Calu3 (cell line): ENCODE results near the gene CLASP1. TPM values are rescaled to one million over a fixed set of nuclear protein-coding genes. Genes with fewer than 3 reads are reported as not detected.

ENCODE experiments used
- BruUV-seq: library from RNA; stranded (reverse); fragments of 400-500 nt; replicated peaks from 2 replicates; lab custom pipeline; 2021; lab: Mats Ljungman, UMichigan
- CTCF ChIA-PET: fragments of 300-600 bp; sonication (Branson Sonifier 250); formaldehyde crosslinking; loops from one replicate; lab custom pipeline; 2022; ENCODE audit warnings: antibody characterized with exemption; lab: Charles Lee
- DNase-seq: peaks from one replicate; pipeline ENCODE4 v3.0.0; 2022
- H3K27ac Mint-ChIP-seq: one replicate; pipeline ENCODE4 v1.8.0; 2022; ENCODE audit warnings: mixed read lengths; ENCODE audit not compliant: unreplicated experiment
- H3K27me3 Mint-ChIP-seq: one replicate; pipeline ENCODE4 v1.8.0; 2022; ENCODE audit warnings: mixed read lengths; ENCODE audit not compliant: unreplicated experiment
- H3K36me3 Mint-ChIP-seq: one replicate; pipeline ENCODE4 v1.8.0; 2022; ENCODE audit warnings: mild to moderate bottlenecking, moderate library complexity, mixed read lengths; ENCODE audit not compliant: insufficient read depth, unreplicated experiment
- H3K4me1 Mint-ChIP-seq: one replicate; pipeline ENCODE4 v1.8.0; 2022; ENCODE audit warnings: mild to moderate bottlenecking, low read depth, mixed read lengths; ENCODE audit not compliant: unreplicated experiment
- H3K4me3 Mint-ChIP-seq: one replicate; pipeline ENCODE4 v1.8.0; 2022; ENCODE audit warnings: mild to moderate bottlenecking, low read depth, moderate library complexity, mixed read lengths; ENCODE audit not compliant: unreplicated experiment
- H3K9me3 Mint-ChIP-seq: one replicate; pipeline ENCODE4 v1.8.0; 2022; ENCODE audit warnings: low read depth, mixed read lengths; ENCODE audit not compliant: unreplicated experiment
- CTCF ChIP-seq: fragments of 200-600 bp; IDR thresholded peaks from one replicate; pipeline ENCODE4 v1.8.0; 2022; ENCODE audit warnings: antibody characterized with exemption; ENCODE audit not compliant: unreplicated experiment
- intact Hi-C: fragments of 100-400 bp; cut with micrococcal nuclease; formaldehyde crosslinking; loops from one replicate; pipeline ENCODE4 v1.10.0; 2022; ENCODE audit not compliant: unreplicated experiment
- total RNA-seq: library from RNA; stranded (reverse); gene quantifications from 2 replicates; pipeline ENCODE4 v1.2.3, GENCODE V29; 2022

CLASP1 gene
- total RNA-seq, 1 experiment from 2014 or later: 59.7 TPM

GRCh38 chr2:121570667-121571055, 78.6 kb downstream of the CLASP1 start:
- H3K4me3 Mint-ChIP-seq: no peak overlapping the region
- DNase-seq: no peak
- CTCF ChIA-PET: no interaction called here
- TF ChIP-seq CTCF: no peak
- H3K36me3 Mint-ChIP-seq: peaks cover 17% of the 10 kb centered on the region
- H3K4me1 Mint-ChIP-seq: peaks cover 21% of the 10 kb centered on the region
- no TSS peak for BruUV-seq
- no peaks in the 10 kb centered on the region for H3K27me3 Mint-ChIP-seq
- intact Hi-C loops: no loop called here
- H3K9me3 Mint-ChIP-seq: no peaks in the 10 kb centered on the region
- no peak overlapping the region for H3K27ac Mint-ChIP-seq

- intact Hi-C loops: no loop called here
- Mint-ChIP-seq H3K9me3 (no peaks in the 10 kb centered on the region), H3K4me1 (peaks cover 21% of the 10 kb centered on the region), H3K27ac (no peak overlapping the region), H3K27me3 (no peaks in the 10 kb centered on the region), H3K36me3 (peaks cover 17% of the 10 kb centered on the region), H3K4me3 (no peak overlapping the region)
- no TSS peak for BruUV-seq
- DNase-seq: no peak
- no peak for TF ChIP-seq CTCF
- CTCF ChIA-PET: no interaction called here
Observed at GRCh38 chr2:121570036-121570666, 79.1 kb downstream of the CLASP1 start.

GRCh38 chr2:121567957-121568409, 81.3 kb downstream of the CLASP1 start:
- DNase-seq: peak; percentile 2
- H3K27ac Mint-ChIP-seq: no peak overlapping the region
- peaks cover 30% of the 10 kb centered on the region for H3K4me1 Mint-ChIP-seq
- no peak for TF ChIP-seq CTCF
- no peaks in the 10 kb centered on the region for H3K27me3 Mint-ChIP-seq
- H3K9me3 Mint-ChIP-seq: no peaks in the 10 kb centered on the region
- intact Hi-C loops: no loop called here
- CTCF ChIA-PET: interaction anchor here (0.5 to 1.7 kb wide), 2 partner anchors 8 to 10 kb away, joined by 3 to 5 read pairs; no protein-coding TSS in a partner anchor
- no TSS peak for BruUV-seq
- peaks cover 11% of the 10 kb centered on the region for H3K36me3 Mint-ChIP-seq
- no peak overlapping the region for H3K4me3 Mint-ChIP-seq

GRCh38 chr2:121567452-121567851, 81.8 kb downstream of the CLASP1 start:
- H3K9me3 Mint-ChIP-seq: no peaks in the 10 kb centered on the region
- H3K27me3 Mint-ChIP-seq: no peaks in the 10 kb centered on the region
- H3K27ac Mint-ChIP-seq: no peak overlapping the region
- peaks cover 35% of the 10 kb centered on the region for H3K4me1 Mint-ChIP-seq
- peaks cover 11% of the 10 kb centered on the region for H3K36me3 Mint-ChIP-seq
- no peak for DNase-seq
- intact Hi-C loops: no loop called here
- TF ChIP-seq CTCF: no peak
- CTCF ChIA-PET: interaction anchor here (1.7 kb wide), 1 partner anchor 9 kb away, joined by 5 read pairs; no protein-coding TSS in a partner anchor
- no TSS peak for BruUV-seq
- no peak overlapping the region for H3K4me3 Mint-ChIP-seq
